ENCODE results near the gene MON1A. TPM values are rescaled to one million over a fixed set of nuclear protein-coding genes. Genes with fewer than 3 reads are reported as not detected.

Gene MON1A
- total and polyA plus RNA-seq, 2 experiments from 2014 or later: 6.4 to 12.1 TPM

- Histone ChIP-seq H3K27me3 (ENCODE audit: insufficient read depth) (no peaks in the 10 kb centered on the region), H3K27ac (ENCODE audit: low read depth) (no peak overlapping the region), H3F3A (replicated peaks; ENCODE audit: low read depth) (no peaks in the 10 kb centered on the region), H3K9me2 (ENCODE audit: insufficient read depth) (no peaks in the 10 kb centered on the region), H3K4me2 (no peak overlapping the region), H4K20me1 (replicated peaks; ENCODE audit: insufficient read depth) (no peaks in the 10 kb centered on the region), H2AFZ (no peak overlapping the region), H3K36me3 (ENCODE audit: insufficient read depth) (no peaks in the 10 kb centered on the region), H3K79me2 (replicated peaks; ENCODE audit: insufficient read depth) (no peaks in the 10 kb centered on the region), H3K4me3 (no peak overlapping the region), H3K4me1 (ENCODE audit: insufficient read depth) (peaks cover 16% of the 10 kb centered on the region)
- H3K27me3 Mint-ChIP-seq (ENCODE audit: insufficient read depth, low read depth, poor library complexity): peaks cover 2% of the 10 kb centered on the region
- H3K27ac Mint-ChIP-seq: no peak overlapping the region
- DNase-seq (ENCODE audit: low spot score) (no peak), ATAC-seq (no peak)
- H3K36me3 Mint-ChIP-seq (ENCODE audit: low read depth): no peaks in the 10 kb centered on the region
- H3K4me1 Mint-ChIP-seq: peaks cover 25% of the 10 kb centered on the region
- TF ChIP-seq, protein P1, sequence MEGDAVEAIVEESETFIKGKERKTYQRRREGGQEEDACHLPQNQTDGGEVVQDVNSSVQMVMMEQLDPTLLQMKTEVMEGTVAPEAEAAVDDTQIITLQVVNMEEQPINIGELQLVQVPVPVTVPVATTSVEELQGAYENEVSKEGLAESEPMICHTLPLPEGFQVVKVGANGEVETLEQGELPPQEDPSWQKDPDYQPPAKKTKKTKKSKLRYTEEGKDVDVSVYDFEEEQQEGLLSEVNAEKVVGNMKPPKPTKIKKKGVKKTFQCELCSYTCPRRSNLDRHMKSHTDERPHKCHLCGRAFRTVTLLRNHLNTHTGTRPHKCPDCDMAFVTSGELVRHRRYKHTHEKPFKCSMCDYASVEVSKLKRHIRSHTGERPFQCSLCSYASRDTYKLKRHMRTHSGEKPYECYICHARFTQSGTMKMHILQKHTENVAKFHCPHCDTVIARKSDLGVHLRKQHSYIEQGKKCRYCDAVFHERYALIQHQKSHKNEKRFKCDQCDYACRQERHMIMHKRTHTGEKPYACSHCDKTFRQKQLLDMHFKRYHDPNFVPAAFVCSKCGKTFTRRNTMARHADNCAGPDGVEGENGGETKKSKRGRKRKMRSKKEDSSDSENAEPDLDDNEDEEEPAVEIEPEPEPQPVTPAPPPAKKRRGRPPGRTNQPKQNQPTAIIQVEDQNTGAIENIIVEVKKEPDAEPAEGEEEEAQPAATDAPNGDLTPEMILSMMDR (conservative IDR thresholded peaks at IDR 0.05; ENCODE audit: low read depth in 2 of 2): no peak
- TF ChIP-seq, protein P2, sequence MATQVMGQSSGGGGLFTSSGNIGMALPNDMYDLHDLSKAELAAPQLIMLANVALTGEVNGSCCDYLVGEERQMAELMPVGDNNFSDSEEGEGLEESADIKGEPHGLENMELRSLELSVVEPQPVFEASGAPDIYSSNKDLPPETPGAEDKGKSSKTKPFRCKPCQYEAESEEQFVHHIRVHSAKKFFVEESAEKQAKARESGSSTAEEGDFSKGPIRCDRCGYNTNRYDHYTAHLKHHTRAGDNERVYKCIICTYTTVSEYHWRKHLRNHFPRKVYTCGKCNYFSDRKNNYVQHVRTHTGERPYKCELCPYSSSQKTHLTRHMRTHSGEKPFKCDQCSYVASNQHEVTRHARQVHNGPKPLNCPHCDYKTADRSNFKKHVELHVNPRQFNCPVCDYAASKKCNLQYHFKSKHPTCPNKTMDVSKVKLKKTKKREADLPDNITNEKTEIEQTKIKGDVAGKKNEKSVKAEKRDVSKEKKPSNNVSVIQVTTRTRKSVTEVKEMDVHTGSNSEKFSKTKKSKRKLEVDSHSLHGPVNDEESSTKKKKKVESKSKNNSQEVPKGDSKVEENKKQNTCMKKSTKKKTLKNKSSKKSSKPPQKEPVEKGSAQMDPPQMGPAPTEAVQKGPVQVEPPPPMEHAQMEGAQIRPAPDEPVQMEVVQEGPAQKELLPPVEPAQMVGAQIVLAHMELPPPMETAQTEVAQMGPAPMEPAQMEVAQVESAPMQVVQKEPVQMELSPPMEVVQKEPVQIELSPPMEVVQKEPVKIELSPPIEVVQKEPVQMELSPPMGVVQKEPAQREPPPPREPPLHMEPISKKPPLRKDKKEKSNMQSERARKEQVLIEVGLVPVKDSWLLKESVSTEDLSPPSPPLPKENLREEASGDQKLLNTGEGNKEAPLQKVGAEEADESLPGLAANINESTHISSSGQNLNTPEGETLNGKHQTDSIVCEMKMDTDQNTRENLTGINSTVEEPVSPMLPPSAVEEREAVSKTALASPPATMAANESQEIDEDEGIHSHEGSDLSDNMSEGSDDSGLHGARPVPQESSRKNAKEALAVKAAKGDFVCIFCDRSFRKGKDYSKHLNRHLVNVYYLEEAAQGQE (IDR thresholded peaks at IDR 0.05; ENCODE audit: unreplicated experiment): no peak
- no peak for TF ChIP-seq EZH2 (IDR thresholded peaks at IDR 0.05; ENCODE audit: low read depth, unreplicated experiment)
- H3K9me3 Mint-ChIP-seq: no peaks in the 10 kb centered on the region
- no peak overlapping the region; the same call in 2 of the 3 replicates for H3K4me3 Mint-ChIP-seq
Measured at GRCh38 chr3:49876567-49876966, 53.0 kb downstream of the MON1A start.

GRCh38 chr3:49873623-49874022, 56.0 kb downstream of the MON1A start:
- ATAC-seq (no peak), DNase-seq (ENCODE audit: low spot score) (no peak)
- Mint-ChIP-seq H3K36me3 (ENCODE audit: low read depth) (no peaks in the 10 kb centered on the region), H3K27ac (no peak overlapping the region), H3K4me3 (no peak overlapping the region), H3K4me1 (peaks cover 9% of the 10 kb centered on the region), H3K9me3 (no peaks in the 10 kb centered on the region), H3K27me3 (ENCODE audit: insufficient read depth, low read depth, poor library complexity) (peaks cover 11% of the 10 kb centered on the region)
- H3K4me1 ChIP-seq (ENCODE audit: insufficient read depth): peaks cover 1% of the 10 kb centered on the region
- H4K20me1 ChIP-seq (replicated peaks; ENCODE audit: insufficient read depth): no peaks in the 10 kb centered on the region
- H3K36me3 ChIP-seq (ENCODE audit: insufficient read depth): no peaks in the 10 kb centered on the region
- no peak overlapping the region for H2AFZ ChIP-seq
- no peak overlapping the region for H3K27ac ChIP-seq (ENCODE audit: low read depth)
- H3K79me2 ChIP-seq (replicated peaks; ENCODE audit: insufficient read depth): peaks cover under 1% of the 10 kb centered on the region; the same call in 1 of the 2 replicates
- H3K9me2 ChIP-seq (ENCODE audit: insufficient read depth): no peaks in the 10 kb centered on the region
- H3K4me3 ChIP-seq: no peak overlapping the region
- H3K27me3 ChIP-seq (ENCODE audit: insufficient read depth): no peaks in the 10 kb centered on the region
- H3F3A ChIP-seq (replicated peaks; ENCODE audit: low read depth): 0 out of 2 replicates have a peak, but pooled peaks cover 5% of the 10 kb centered on the region
- no peak overlapping the region for H3K4me2 ChIP-seq
- TF ChIP-seq EZH2 (IDR thresholded peaks at IDR 0.05; ENCODE audit: low read depth, unreplicated experiment) (no peak), ZNF114 (CRISPR knock-in tag; IDR thresholded peaks at IDR 0.05) (no peak), STAT1 (IDR thresholded peaks at IDR 0.05; ENCODE audit: unreplicated experiment) (no peak), ZNF331 (CRISPR knock-in tag; IDR thresholded peaks at IDR 0.05; ENCODE audit: low read depth) (no peak), EZH2phosphoT487 (IDR thresholded peaks at IDR 0.05; ENCODE audit: unreplicated experiment) (no peak), NANOG (IDR thresholded peaks at IDR 0.05; ENCODE audit: borderline replicate concordance) (no peak)
- TF ChIP-seq, protein P2 (IDR thresholded peaks at IDR 0.05; ENCODE audit: unreplicated experiment): no peak
- TF ChIP-seq, protein P3, sequence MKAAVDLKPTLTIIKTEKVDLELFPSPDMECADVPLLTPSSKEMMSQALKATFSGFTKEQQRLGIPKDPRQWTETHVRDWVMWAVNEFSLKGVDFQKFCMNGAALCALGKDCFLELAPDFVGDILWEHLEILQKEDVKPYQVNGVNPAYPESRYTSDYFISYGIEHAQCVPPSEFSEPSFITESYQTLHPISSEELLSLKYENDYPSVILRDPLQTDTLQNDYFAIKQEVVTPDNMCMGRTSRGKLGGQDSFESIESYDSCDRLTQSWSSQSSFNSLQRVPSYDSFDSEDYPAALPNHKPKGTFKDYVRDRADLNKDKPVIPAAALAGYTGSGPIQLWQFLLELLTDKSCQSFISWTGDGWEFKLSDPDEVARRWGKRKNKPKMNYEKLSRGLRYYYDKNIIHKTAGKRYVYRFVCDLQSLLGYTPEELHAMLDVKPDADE (IDR thresholded peaks at IDR 0.05): no peak
- TF ChIP-seq, protein P1 (conservative IDR thresholded peaks at IDR 0.05; ENCODE audit: low read depth in 2 of 2): no peak

Measured in GM23338 (cell line).